Spleen (tissue), 11 donors: ENCODE measurements around the gene FGF19. TPM values are rescaled to one million over a fixed set of nuclear protein-coding genes. Genes with fewer than 3 reads are reported as not detected.

ENCODE experiments used
- DNase-seq: peaks from one replicate; pipeline ENCODE4 v3.0.0-alpha.2; 2020
- H3K27ac ChIP-seq, 8 donors: fragments of 200-600 bp; sonication (generic) in 7 of 8; 1 replicate in 4 of 8; 2 replicates in 4 of 8; pipeline versions ENCODE4 v1.5.0 to v1.8.0; 2016 to 2021; ENCODE audit warnings: inconsistent platforms in 4 of 8, mild to moderate bottlenecking in 4 of 8, moderate library complexity in 1 of 8
- H3K27me3 ChIP-seq, 7 donors: fragments of 200-600 bp; sonication (generic) in 6 of 7; replicated peaks in 1 of 7; 1 replicate in 4 of 7; 2 replicates in 3 of 7; pipeline versions ENCODE4 v1.5.0 to v1.8.0; 2016 to 2021; ENCODE audit warnings: inconsistent platforms in 3 of 7, mild to moderate bottlenecking in 1 of 7
- H3K36me3 ChIP-seq, 6 donors: fragments of 200-600 bp; sonication (generic) in 5 of 6; 1 replicate in 4 of 6; 2 replicates in 2 of 6; pipeline versions ENCODE4 v1.5.0 to v1.8.0; 2016 to 2021; ENCODE audit warnings: inconsistent platforms in 2 of 6
- H3K4me1 ChIP-seq, 6 donors: fragments of 200-600 bp; sonication (generic) in 5 of 6; 1 replicate in 3 of 6; 2 replicates in 3 of 6; pipeline versions ENCODE4 v1.5.0 to v1.8.0; 2016 to 2021; ENCODE audit warnings: inconsistent platforms in 3 of 6
- H3K4me3 ChIP-seq, 8 donors: fragments of 200-600 bp; sonication (generic) in 7 of 8; 1 replicate in 4 of 8; 2 replicates in 4 of 8; pipeline versions ENCODE4 v1.5.0 to v1.8.0; 2016 to 2021; ENCODE audit warnings: inconsistent platforms in 4 of 8, mild to moderate bottlenecking in 4 of 8, moderate library complexity in 2 of 8
- H3K9me3 ChIP-seq, 8 donors: fragments of 200-600 bp; sonication (generic) in 7 of 8; 1 replicate in 4 of 8; 2 replicates in 4 of 8; pipeline versions ENCODE4 v1.5.0 to v1.8.0; 2016 to 2021; ENCODE audit warnings: inconsistent platforms in 4 of 8
- CTCF ChIP-seq, 11 experiments: fragments of 200-600 bp in 7 of 11; fragments of 450-650 bp in 4 of 11; sonication (generic) in 4 of 11; IDR thresholded peaks in 8 of 11; conservative IDR thresholded peaks in 3 of 11; 1 replicate in 7 of 11; 2 replicates in 4 of 11; pipeline versions ENCODE4 v1.4.0 to v1.8.0; 2016 to 2021; ENCODE audit warnings: antibody characterized with exemption in 11 of 11, inconsistent platforms in 4 of 11, mild to moderate bottlenecking in 1 of 11
- POLR2A ChIP-seq, 3 donors: fragments of 450-650 bp; IDR thresholded peaks; one replicate each; pipeline ENCODE4 v1.5.1; 2017; ENCODE audit warnings: antibody characterized with exemption in 3 of 3, mild to moderate bottlenecking in 1 of 3
- POLR2AphosphoS5 ChIP-seq, 3 donors: sonication (generic); formaldehyde crosslinking; IDR thresholded peaks; one replicate each; pipeline ENCODE4 v1.5.1; 2017; ENCODE audit warnings: antibody characterized with exemption in 3 of 3
- WGBS, 5 donors: extraction: QIAGEN DNeasy Blood & Tissue Kit in 3 of 5; methylation state at CpG; one replicate each; pipeline versions ENCODE4 v1.1.5 to v1.1.7; 2013 to 2018; 5-methylcytosine and 5-hydroxymethylcytosine counted together
- intact Hi-C: fragments of 100-400 bp; cut with DNase I; formaldehyde crosslinking; loops from one replicate; pipeline ENCODE4 v1.15.0; 2023; ENCODE audit warnings: low total_unique reads
- polyA plus RNA-seq, 3 donors: library from polyadenylated mRNA; stranded (reverse); fragments of 200-250 nt; gene quantifications; one replicate each; pipeline ENCODE4 v1.2.1, GENCODE V29; 2013
- total RNA-seq, 7 donors: library from RNA; depleted of rRNA in 3 of 7; stranded (reverse); fragments of >200 nt in 3 of 7; fragmentation: NEBNext Ultra II Directional in 4 of 7; extraction: Animal tissue kit (Norgen Biotek cat#: 25700) in 4 of 7; gene quantifications; one replicate each; pipeline versions ENCODE4 v1.1.0 to v1.2.1, GENCODE V29; 2016 to 2021
- donor health status: healthy with polysubstance abuse.
- donor health status: DM: no; HTN: no; CAD: no; lungs with moderate emphysema.
- donor health status: DM: no; HTN: no; CAD: no.
- donor health status: Bipolar disorder and iron deficiency.
- donor health status: healthy.
- donor health status: DM: no; HTN: no; CAD: no.
- donor health status: DM: yes; HTN: yes; CAD: no.

The FGF19 gene
- total and polyA plus RNA-seq, 10 donors, result not detected

- peaks cover 0 to 99% (median 34%) of the 10 kb centered on the region in 7 donors for H3K27me3 ChIP-seq
- WGBS, 5 donors, result 24 to 38% (median 26%) methylated on average over 14 of the region's 14 CpGs
- peaks cover 0 to 7% (median 0%) of the 10 kb centered on the region in 6 donors for H3K4me1 ChIP-seq
- TF ChIP-seq CTCF (IDR thresholded peaks at IDR 0.05 in 8 of 11, conservative IDR thresholded peaks at IDR 0.05 in 3 of 11) (no peak), POLR2A (IDR thresholded peaks at IDR 0.05) (no peak), POLR2AphosphoS5 (IDR thresholded peaks at IDR 0.05) (no peak)
- no peaks in the 10 kb centered on the region for H3K9me3 ChIP-seq
- H3K27ac ChIP-seq, result no peak overlapping the region
- H3K36me3 ChIP-seq, result no peaks in the 10 kb centered on the region
- no peak for DNase-seq
- intact Hi-C loops, result no loop called here
- H3K4me3 ChIP-seq, result no peak overlapping the region
Observed at GRCh38 chr11:69721106-69721505, 17.3 kb upstream of the FGF19 start.

- Histone ChIP-seq H3K27ac (no peak overlapping the region), H3K4me3 (no peak overlapping the region), H3K4me1 (peaks cover 0 to 7% (median 0%) of the 10 kb centered on the region in 6 donors), H3K36me3 (no peaks in the 10 kb centered on the region), H3K27me3 (peaks cover 0 to 91% (median 30%) of the 10 kb centered on the region in 7 donors), H3K9me3 (no peaks in the 10 kb centered on the region)
- WGBS, 5 donors, result 72 to 84% (median 79%) methylated on average over 6 to 8 of the region's 8 CpGs
- no peak for TF ChIP-seq POLR2A (IDR thresholded peaks at IDR 0.05)
- TF ChIP-seq POLR2AphosphoS5 (IDR thresholded peaks at IDR 0.05), result no peak
- no peak for TF ChIP-seq CTCF (IDR thresholded peaks at IDR 0.05 in 8 of 11, conservative IDR thresholded peaks at IDR 0.05 in 3 of 11)
- no peak for DNase-seq
- intact Hi-C loops, result no loop called here
Observed at GRCh38 chr11:69718912-69719311, 15.1 kb upstream of the FGF19 start.

GRCh38 chr11:69718147-69718546 is 14.3 kb upstream of the FGF19 start:
- Histone ChIP-seq H3K27me3 (peaks cover 0 to 91% (median 29%) of the 10 kb centered on the region in 7 donors), H3K36me3 (no peaks in the 10 kb centered on the region), H3K4me3 (no peak overlapping the region), H3K9me3 (no peaks in the 10 kb centered on the region), H3K4me1 (peaks cover 0 to 7% (median 0%) of the 10 kb centered on the region in 6 donors), H3K27ac (no peak overlapping the region)
- intact Hi-C loops, result no loop called here
- no peak for DNase-seq
- 0 to 6% (median 3%) methylated on average over 7 to 13 of the region's 13 CpGs for WGBS, 5 donors
- no peak for TF ChIP-seq POLR2AphosphoS5 (IDR thresholded peaks at IDR 0.05)
- peak in 4 of 11 experiments; percentile 10 to 49 (median 34) for TF ChIP-seq CTCF (IDR thresholded peaks at IDR 0.05 in 8 of 11, conservative IDR thresholded peaks at IDR 0.05 in 3 of 11)

GRCh38 chr11:69716891-69717747 is 13.3 kb upstream of the FGF19 start:
- no peak overlapping the region for H3K27ac ChIP-seq
- no peaks in the 10 kb centered on the region for H3K36me3 ChIP-seq
- TF ChIP-seq POLR2A (IDR thresholded peaks at IDR 0.05), result no peak
- no peak for TF ChIP-seq POLR2AphosphoS5 (IDR thresholded peaks at IDR 0.05)
- TF ChIP-seq CTCF (IDR thresholded peaks at IDR 0.05 in 8 of 11, conservative IDR thresholded peaks at IDR 0.05 in 3 of 11), result no peak
- peaks cover 0 to 91% (median 28%) of the 10 kb centered on the region in 7 donors for H3K27me3 ChIP-seq
- no peak overlapping the region for H3K4me3 ChIP-seq
- H3K9me3 ChIP-seq, result no peaks in the 10 kb centered on the region
- H3K4me1 ChIP-seq, result peaks cover 0 to 13% (median 4%) of the 10 kb centered on the region in 6 donors
- no peak for DNase-seq
- 52 to 62% (median 59%) methylated on average over 5 to 6 of the region's 6 CpGs for WGBS, 5 donors
- intact Hi-C loops, result no loop called here
